NCI-H748 (cell line): Measurements from ENCODE around the gene XPNPEP2.

Experiments used
- DNase-seq: peaks from one replicate; lab custom pipeline; 2025; ENCODE audit not compliant: unreplicated experiment; lab: John Stamatoyannopoulos, UW

Gene XPNPEP2

DNA sequence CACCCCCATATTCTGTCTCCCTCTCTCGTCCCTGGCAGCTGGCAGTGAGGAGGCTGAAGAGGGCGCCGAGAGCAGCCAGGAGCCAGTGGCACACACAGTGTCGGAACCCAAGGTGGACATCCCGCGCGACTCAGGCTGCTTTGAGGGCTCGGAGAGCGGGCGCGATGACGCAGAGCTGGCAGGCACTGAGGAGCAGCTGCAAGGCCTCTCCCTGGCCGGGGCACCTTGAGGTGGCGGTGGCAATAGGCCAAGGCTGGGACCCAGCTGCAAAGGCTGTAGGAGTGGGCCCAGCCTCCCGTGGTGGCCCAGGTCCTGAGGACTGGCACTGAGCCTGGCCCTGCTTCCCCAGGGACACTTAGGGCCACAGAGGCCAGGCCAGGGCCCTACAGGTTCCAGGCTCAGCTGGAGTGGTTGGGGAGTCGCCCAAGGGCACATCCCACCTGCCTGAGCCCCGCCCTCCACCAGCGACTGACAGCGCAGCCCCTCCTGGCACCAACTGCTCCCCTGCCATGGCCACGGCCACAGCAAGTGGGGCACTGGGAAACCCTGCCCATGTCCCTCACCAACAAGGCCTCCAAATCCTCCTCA is 54.9 kb downstream of the XPNPEP2 start:
- no peak for DNase-seq

DNA sequence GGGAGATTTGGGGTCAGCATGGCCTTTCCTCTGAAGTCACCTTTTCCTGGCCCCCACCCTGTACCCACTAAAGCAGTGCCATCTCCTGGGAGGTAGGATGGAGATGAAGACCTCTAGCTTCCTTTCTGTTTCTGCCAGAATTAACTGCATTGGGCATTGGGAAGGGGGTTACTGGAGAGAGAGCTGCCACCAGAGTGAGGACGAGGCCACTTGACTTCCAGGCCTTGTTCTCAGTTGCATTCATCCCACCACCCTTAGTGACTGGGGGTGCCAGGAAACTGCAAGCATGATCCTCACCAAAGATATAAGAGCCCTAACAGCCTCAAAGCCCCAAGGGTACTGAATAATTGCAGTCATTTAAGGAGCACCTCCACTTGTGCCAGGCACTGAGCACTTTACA is 56.8 kb downstream of the XPNPEP2 start:
- DNase-seq = no peak

DNA sequence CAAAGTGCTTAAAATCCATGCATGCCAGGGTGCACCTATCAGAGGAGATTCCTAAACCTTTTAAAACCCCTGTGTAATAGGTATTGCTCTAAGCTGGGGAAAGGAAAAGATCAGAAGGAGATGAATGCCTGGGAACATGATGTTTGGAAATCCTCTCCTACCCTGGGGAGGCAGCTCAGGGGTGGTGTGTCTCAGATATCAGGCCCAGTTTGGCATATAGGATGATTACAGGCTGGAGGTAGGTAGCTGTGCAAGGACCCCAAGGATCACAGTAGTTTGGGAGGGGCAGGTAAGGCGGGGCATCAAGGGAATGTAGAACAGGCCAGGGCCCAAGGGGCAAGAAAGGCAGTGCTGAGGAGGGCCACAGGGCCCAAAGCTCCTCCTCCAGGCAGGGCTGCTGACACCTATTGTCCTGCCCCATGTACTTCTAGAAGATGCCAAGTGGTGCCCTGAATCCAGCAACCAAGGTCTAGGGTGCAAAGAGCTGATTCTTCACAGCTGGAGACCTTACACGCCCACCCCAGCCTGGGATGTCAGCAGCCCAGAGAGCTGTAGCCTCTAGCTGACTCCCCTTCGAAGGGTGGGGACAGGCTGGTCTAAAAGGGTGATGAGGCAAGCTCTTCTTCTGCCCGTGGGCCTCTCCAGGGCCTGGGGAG is 58.6 kb downstream of the XPNPEP2 start:
- DNase-seq = no peak

DNA sequence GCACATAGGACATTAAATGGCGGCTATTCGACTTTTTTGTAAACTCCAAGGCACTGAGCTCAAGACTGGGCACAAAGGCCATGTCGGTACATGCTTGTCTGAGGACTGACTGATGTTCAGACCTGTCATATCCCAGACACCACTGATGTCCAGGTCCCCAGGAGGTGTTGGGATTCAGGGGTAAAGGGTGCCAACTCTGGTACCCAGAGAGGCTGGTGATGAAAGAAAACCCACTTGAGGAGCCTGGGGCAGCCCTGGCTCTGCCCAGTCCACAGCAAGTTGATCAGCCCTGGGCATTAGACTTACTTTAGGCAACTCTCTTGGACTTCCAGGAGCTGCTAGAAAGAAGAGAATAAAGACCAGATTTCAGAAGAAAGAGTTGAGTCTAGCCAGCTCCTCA is 59.7 kb downstream of the XPNPEP2 start:
- no peak for DNase-seq

DNA sequence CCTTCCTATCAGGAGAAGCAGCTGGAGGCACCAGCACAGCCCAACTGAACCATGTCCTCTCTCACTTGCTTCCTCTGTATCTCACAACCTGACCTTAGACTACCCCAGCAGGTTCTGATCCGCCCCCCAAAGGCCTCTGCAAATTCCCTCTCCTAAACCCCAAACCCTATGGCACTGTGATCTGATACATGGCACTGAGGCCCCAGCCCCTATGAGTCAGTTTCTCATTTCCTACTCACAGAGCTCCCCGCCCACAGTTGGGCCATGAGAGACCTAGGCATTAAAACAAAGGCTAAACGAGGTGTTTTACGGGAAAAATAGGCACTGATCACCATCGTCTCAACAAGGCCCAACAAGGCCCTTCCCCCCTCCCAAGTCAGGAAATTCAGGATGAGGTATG is 60.1 kb downstream of the XPNPEP2 start:
- no peak for DNase-seq

DNA sequence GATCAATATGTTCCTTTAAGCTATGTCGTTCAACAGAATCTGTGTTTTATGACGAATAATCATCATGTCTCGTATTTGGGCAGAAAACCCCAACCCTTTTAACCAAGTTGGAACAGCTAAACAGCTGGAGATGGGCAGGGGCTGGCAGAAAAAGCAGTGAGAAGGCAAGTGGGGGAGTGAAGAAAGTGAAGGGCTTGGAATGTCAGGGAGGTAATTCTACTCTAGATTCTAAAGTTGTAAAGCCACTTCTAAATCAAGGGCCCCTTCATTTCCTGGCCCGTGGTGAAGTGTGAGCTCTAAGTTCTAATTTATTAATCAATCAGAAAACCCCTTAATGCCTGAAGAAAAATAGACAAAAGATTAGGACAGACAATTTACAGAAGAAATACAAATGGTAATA is 61.4 kb downstream of the XPNPEP2 start:
- no peak for DNase-seq

DNA sequence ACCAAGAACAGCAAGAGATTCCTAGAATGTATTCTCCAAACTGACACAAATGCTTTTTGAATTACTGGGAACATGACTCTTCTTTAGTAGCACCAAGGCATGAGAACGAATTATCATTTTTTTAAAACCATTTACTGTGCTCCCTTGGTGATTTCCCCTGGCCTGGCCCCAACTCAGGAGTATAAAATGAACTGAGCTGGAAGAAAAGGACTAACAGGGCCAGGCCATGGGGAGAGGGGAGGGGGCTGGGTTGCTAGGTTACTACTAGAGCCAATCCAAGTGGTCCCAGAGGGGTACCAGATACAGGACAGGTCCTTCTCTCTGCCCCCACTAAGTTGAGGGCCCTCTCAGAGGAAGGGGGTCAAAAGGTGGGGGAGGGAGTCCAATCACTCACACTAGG is 64.1 kb downstream of the XPNPEP2 start:
- no peak for DNase-seq

DNA sequence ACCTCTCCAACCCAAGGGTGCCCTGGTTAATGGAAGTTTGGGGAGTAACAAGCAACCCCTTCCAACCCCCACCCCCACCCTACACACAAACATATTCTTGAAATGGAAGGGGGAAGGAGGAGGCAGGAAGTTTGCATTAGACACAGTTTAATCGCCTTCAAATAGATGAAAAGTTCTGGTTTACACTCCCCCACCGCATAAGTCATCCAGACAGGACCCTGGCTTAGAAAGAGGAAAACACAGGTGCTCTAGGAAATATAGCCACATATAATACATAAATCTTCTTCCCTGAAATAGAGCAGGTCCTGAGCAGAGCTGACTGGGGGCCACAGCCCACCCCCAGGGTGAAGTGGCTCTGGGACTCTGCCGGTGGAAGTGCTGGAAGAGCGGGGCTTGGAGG is 66.0 kb downstream of the XPNPEP2 start:
- DNase-seq = no peak

DNA sequence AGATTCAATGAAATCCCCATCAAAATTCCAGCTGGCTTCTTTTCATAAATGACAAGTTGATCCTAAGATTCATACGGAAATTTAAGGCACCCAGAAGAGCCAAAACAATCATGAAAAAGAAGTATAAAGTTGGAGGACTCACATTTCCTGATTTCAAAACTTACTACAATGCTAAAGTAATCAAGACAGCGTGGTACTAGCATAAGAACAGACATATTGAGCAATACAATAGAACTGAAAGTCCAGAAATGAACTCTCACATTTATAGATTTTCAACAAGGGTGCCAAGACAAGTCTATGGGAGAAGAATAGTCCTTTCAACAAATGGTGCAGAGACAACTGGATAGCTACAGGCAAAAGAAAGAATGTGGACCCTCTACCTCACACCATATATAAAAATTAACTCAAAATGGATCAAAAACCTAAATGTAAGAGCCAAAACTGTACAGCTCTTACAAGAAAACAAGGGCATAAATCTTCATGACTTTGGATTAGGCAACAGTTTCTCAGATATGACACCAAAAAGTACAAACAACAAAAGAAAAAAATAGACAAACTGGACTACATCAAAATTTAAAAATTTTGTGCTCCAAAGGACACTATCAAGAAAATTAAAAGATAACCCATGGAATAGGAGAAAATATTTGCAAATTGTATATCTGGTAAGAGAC is 69.5 kb downstream of the XPNPEP2 start:
- DNase-seq = no peak

DNA sequence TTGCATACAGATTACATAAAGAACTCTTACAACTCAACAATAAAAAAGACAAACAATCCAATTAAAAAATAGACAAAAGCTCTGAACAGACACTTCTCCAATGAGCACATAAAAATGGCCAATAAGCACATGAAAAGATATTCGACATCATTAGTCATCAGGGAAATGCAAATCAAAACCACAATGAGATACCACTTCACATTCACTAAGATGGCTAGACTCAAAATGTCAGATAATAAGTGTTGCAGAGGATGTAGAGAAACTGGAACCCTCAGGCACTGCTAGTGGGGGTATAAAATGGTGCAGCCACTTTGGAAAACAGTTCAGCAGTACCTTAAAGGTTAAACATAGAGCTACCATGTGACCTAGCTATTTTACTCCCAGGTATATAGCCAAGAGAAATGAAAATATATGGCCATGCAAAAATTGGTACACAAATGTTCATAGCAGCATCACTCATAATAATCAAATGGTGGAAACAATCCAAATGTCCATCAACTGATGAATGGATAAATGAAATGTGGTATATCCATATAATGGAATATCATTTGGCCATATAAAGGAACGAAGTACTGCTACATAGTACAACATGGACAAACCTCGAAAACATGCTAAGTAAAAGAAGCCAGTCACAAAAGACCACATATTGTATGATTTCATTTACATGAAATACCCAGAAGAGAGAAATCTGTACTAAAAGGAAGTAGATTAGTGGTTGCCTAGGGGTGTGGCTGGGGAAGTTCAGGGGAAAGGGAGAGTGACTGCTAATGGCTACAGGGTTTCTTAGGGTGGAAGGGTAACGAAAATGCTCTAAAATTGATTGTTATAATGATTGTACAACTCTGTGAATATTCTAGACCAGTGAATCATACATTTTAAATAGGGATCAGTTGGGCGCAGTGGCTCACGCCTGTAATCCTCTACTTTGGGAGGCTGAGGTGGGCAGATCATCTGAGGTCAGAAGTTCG is 70.3 kb downstream of the XPNPEP2 start:
- DNase-seq = no peak

DNA sequence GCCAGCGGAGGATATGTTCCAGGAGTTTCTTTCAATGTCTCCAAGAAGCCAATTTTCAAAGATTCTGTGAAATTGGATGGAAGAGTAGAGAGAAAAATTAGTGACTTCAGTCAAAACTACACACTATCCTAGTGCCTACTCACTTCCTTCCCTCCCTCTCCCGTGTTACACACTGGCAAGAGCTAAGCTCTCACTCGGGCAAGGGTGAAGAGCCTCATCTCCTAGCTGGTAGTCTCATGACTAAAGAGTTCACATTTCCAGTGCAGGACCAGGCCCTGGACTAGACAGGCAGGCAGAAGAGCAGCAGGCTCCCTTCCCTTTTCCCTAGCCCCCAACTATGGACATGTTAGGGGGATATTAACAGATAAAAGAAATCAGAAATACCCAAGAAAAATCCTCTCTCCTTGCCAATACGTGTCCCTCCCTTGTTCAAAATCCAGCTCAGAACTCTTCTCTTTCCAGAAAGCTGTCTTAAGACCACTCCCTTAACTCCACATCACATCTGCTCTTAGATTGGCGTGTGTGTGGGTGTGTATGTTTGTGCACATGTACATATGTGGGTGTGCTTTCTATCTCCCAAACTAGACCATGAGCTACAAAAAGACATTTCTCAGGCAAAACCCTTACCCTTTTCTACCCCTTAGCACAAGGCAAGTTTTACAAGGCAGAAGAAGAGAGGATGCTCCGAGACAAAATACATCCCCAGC is 75.0 kb downstream of the XPNPEP2 start:
- no peak for DNase-seq

DNA sequence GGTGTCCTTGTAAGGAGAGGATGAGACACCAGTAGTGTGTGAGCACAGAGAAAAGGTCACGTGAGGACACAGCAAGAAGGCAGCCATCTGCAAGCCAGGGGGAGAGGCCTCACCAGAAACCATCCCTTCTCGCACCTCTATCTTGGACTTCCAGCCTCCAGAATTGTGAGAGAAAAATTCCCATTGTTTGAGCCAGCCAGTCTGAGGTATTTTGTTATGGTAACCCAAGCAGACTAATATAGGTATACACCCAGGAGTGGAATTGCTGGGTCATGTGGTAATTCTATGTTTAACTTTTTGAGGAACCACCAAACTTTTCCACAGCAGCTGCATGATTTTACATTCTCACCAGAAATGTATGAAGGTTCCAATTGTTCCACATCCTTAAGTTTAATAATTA is 79.3 kb downstream of the XPNPEP2 start:
- no peak for DNase-seq
